Activated CD4-positive, alpha-beta T cell treated with anti-CD3 and anti-CD28 coated beads, Interleukin-2, Interleukin-4, amounts not matched to agents 100 ng/mL and 50 ng/mL, durations not matched to agents 16 hours and 8 hours (primary cell): Measurements from ENCODE around the gene GSK3A.

ENCODE experiments used
- DNase-seq: peaks from one replicate; pipeline ENCODE4 v3.0.0-alpha.2; 2020; ENCODE audit warnings: low spot score

GSK3A gene

GRCh38 chr19:42225718-42226292 is 16.6 kb downstream of the GSK3A start:
- no peak for DNase-seq

GRCh38 chr19:42224940-42225717 is 17.3 kb downstream of the GSK3A start:
- no peak for DNase-seq

GRCh38 chr19:42220751-42221097 is 21.7 kb downstream of the GSK3A start:
- DNase-seq, result no peak

GRCh38 chr19:42219812-42220750 is 22.3 kb downstream of the GSK3A start, which contains the start of gene ZNF526:
Gene ZNF526, plus strand, starts transcription at chr19:42220312. Its CDS starts 4,092 bp downstream, at chr19:42224404.
- peak; percentile 98 for DNase-seq

GRCh38 chr19:42217520-42218437 is 24.6 kb downstream of the GSK3A start, which contains the start of gene DEDD2:
Gene DEDD2, minus strand, starts transcription at chr19:42217677. Its CDS starts 670 bp downstream, at chr19:42217007.
- DNase-seq, result peak; percentile 100

DNA sequence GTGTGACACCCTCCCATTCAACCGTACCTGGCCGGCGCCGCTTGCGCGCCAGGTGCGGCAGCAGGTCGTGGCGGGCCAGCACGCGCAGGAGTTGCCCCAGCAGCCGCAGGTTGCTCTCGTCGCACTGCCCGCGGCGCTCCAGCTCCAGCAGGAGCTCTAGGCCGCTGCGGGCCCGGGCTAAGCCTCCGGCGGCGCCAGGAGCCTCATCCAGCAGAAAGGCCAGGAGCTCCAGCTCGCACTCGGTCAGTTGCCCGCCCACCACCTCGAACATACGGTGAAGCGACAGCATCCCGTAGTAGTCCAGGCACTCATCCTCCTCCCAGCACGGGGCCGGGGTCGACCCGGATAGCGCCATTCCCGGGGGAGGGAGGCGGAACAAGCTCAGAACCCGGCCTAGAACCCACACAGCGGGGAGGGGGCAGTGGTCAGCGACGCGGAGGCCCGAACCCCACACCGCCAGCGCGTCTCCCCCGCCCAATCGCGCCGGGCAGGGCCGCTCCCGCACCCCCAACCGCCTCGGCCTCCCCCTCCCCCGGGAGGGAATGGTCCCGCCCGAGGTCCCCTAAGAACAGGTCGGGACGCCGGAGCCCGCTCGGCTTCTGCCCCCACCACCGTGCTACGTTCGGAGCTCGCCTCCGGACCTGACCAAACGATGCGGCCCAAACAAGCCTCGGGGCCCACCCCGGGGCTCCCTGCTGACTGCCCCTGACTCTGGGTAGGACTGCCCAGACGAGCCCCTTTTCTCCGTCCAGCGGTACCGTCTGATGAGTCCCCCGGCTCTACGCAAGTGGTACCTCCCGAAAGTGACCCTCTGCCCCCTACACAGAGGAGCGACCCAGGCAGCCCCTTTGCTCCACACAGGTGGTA is 25.5 kb downstream of the GSK3A start:
- DNase-seq, result no peak

DNA sequence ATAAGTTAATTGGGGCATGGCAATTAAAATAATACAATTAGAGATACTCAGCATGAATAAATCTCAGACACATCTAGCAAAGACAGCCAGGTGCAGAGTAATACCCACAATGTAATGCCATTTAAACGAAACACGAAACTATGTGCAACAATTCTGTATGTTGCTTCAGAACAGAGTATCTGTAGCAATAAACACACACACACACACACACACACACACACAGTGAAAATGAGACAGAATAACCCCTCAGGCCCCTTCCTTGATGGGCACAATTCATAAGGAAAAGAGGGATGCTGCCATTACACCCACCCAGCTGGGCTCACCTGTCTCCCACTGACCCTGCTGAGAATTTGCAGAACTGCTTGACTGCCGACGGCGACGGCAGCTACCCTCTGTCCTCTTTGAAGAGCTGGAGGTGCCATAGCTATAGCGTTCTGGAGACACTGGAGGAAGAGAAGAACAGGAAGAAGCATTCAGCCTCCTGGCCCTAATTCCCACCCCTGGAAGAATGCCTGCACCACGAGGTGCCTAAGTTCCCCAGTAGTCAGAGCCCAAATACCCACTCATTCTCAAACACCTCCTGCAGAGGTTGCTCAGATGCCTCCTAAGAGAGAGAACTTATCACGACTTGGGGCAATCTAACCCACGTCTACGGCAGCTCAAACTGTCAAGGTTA is 27.5 kb downstream of the GSK3A start:
- no peak for DNase-seq

DNA sequence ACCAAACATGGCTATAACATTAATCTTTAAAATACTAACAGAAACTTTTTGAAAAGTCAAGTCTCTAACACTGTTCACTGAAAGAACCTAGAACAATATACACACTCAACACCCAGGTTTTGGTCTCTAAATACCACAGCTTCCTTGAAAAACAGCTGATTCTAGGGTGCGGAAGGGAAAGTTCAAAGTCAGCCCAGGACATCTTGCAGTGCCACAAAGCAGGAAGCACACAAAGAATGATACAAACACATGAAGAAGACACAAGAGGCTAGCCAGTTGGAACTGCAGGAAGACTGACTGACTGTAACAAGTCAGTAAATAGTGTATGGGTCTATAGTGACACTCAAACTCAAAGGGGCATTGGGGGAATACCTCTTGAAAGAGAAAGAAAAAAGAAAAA is 29.5 kb downstream of the GSK3A start:
- DNase-seq, result no peak

- no peak for DNase-seq
These were observed 33.8 kb downstream of the GSK3A start for GRCh38 chr19:42208612-42209011.

GRCh38 chr19:42207767-42208271 is 34.6 kb downstream of the GSK3A start:
- no peak for DNase-seq

DNA sequence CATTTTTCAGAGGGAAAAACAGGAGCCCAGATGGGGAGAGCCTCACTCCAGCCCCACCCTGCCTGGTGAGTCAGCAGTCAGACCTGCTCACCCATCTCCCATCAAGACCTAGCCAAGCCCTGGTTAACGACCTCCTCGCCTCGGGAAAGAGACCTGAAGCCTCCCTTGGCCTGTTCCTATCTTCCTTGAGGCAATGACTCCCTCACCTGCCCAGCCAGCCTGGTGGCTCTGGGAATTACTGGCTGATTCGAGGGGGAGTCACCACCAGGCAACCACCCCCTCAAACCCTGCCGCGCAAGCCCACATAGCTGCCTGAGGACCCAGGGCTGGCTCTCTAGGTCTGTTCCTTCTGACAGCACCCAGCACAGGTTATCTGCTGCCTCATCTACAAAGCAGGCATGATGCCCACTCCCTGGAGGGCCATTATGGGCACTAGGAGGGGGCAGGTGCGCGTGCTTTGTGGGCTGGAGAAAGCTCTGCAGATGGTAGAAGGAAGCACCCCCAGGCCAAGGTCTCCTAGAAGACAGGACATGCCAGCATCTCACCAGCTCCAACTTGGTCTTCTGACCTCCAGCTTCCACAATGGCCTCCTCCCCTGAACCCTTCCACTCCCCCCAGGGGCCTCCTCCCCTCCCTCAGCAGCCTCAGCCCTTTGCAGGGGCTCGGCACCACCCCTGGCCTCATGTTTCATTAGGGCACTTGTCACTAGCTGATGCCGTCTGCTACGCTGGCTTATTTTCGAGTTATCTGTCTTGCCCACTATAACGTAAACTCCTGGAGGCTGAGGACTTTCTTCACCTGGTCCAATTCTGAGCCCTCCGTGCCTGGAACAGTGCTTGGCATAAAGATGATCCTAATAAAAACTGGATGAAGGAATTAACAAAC is 35.3 kb downstream of the GSK3A start:
- no peak for DNase-seq

GRCh38 chr19:42204664-42205063 is 37.7 kb downstream of the GSK3A start:
- DNase-seq, result no peak

DNA sequence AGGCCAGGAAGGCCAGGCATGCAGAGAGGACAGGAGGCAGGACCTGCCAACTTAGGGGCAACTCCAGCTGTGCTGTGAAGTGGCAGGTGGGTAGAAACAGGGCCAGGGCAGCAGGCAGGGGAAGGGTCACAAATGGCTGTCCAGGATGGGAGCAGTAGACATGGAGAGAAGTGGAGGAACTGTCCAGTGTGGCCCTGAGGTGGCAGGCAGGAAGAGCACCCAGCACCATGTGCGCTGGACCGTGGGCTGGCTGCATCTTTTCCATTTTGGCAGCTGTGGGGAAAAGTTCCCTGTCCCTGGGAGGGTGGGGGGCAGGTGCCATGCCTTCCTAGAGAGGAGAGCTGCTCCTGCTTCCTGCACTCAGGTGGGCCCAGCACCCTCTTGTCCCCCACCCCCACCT is 38.7 kb downstream of the GSK3A start:
- no peak for DNase-seq

DNA sequence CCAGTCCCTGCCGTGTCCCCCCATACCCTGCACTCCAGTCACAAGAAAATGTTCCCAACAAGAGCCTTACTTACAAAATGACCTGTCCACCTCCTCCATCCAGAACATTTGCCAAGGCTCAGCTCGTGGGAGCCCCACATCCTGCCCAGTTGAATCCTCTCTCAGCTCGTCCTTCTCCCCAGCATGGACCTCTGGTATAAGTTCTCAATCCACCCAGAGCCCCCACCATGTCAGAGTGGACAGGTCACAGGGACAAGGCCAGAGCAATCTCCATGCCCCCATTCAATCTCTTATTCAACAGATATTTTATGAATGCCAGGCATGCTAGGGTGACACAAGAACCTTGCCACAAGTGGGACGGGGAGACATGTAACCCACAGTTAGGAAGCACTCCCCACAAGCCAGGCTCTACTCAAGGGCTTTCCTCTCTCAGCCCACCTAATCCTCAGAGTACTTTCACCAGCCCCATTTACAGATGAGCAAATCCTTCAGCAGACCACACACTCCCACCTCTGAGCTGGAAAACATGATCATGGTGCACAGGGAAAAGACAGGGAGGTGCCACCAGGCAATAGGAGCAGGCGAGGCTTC is 40.0 kb downstream of the GSK3A start:
- DNase-seq, result no peak

- peak; percentile 71 for DNase-seq
These were observed 40.7 kb downstream of the GSK3A start for GRCh38 chr19:42201489-42202289.

DNA sequence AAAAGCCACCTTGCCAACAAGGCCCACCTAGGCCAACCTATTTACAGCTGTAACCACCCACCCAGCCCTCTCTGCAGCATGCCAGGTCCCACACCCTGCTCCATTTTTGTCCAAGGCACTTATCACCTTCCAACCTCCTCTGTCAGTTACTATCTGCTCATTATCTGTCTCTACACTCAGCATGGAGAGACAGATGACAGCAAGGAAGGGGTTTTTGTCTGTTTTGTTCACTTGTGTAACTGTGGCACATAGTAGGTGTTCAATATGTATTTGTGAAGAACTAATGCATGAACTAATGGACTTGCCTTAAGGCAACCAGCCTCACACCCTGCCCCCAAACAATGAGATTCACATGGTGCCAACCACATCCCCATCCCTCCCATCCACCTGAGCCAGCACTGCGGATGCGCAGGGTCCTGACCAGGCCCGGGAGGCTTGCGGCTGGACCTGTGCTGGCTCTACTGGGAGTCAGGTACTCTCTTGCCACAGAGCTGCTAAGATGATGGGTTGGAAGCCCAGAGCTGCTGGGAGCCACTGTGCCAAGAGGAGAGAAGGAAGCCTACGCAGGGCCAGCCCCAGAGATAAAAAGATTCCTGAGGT is 42.2 kb downstream of the GSK3A start:
- DNase-seq, result no peak
